A673 (cell line): Measurements from ENCODE around the gene CUX1.

ENCODE experiments used
- CTCF ChIP-seq: fragments of 300-800, 200-600 bp; sonication (generic); conservative IDR thresholded peaks from 2 replicates; pipeline ENCODE4 v1.5.1; 2017; ENCODE audit warnings: low read depth, mild to moderate bottlenecking, antibody characterized with exemption, low read length, moderate library complexity, mixed read lengths
- EZH2 ChIP-seq: fragments of 200-600 bp; sonication (generic); IDR thresholded peaks from 2 replicates; pipeline ENCODE4 v1.6.1; 2017; ENCODE audit warnings: borderline replicate concordance, low read depth, mild to moderate bottlenecking, mixed read lengths, antibody characterized with exemption, low read length; ENCODE audit not compliant: poor library complexity, severe bottlenecking

GRCh38 chr7:101948650-101949049, 131.2 kb downstream of the CUX1 start:
- no peak for TF ChIP-seq CTCF
- TF ChIP-seq EZH2, result no peak
